Kidney (tissue), 14 donors: ENCODE results near the gene PCGF1. TPM values are rescaled to one million over a fixed set of nuclear protein-coding genes. Genes with fewer than 3 reads are reported as not detected.

Source experiments
- DNase-seq, 5 donors: peaks; one replicate each; pipeline ENCODE4 v3.0.0-alpha.2; 2013 to 2020
- FAIRE-seq: peaks from 2 replicates; lab custom pipeline; 2012; peaks lifted over from hg19 to GRCh38; lab: Jason Lieb, UNC
- H3K27ac ChIP-seq, 2 donors: one replicate each; pipeline ENCODE4 v1.7.0; 2013; ENCODE audit warnings: low read depth in 2 of 2, low read length in 2 of 2, inconsistent platforms in 1 of 2
- H3K27me3 ChIP-seq: one replicate; pipeline ENCODE4 v1.7.1; 2013; ENCODE audit warnings: low read length, inconsistent platforms; ENCODE audit not compliant: control insufficient read depth, insufficient read depth
- H3K36me3 ChIP-seq, 3 donors: one replicate each; pipeline versions ENCODE4 v1.7.0 to v1.7.1; 2013; ENCODE audit warnings: low read length in 3 of 3, control low read depth in 1 of 3, inconsistent platforms in 1 of 3; ENCODE audit not compliant: insufficient read depth in 3 of 3, control insufficient read depth in 2 of 3
- H3K4me1 ChIP-seq, 3 donors: one replicate each; pipeline versions ENCODE4 v1.7.0 to v1.7.1; 2013; ENCODE audit warnings: low read length in 3 of 3, inconsistent platforms in 1 of 3, low read depth in 1 of 3; ENCODE audit not compliant: control insufficient read depth in 2 of 3, insufficient read depth in 2 of 3
- H3K4me3 ChIP-seq, 3 donors: one replicate each; pipeline versions ENCODE4 v1.7.0 to v1.8.1; 2013; ENCODE audit warnings: low read length in 3 of 3, control low read depth in 1 of 3, inconsistent platforms in 1 of 3
- H3K9ac ChIP-seq, 3 donors: one replicate each; pipeline versions ENCODE4 v1.7.0 to v1.7.1; 2013; ENCODE audit warnings: low read length in 3 of 3, control low read depth in 1 of 3, inconsistent platforms in 1 of 3
- H3K9me3 ChIP-seq, 3 donors: one replicate each; pipeline versions ENCODE4 v1.7.0 to v1.7.1; 2013; ENCODE audit warnings: low read length in 3 of 3, control low read depth in 1 of 3, inconsistent platforms in 1 of 3; ENCODE audit not compliant: control insufficient read depth in 2 of 3, insufficient read depth in 1 of 3
- CTCF ChIP-seq: IDR thresholded peaks from 3 replicates; pipeline ENCODE4 v1.5.1; 2012; ENCODE audit warnings: mild to moderate bottlenecking, moderate library complexity, borderline replicate concordance; ENCODE audit not compliant: insufficient read depth; ENCODE audit errors: extremely low read depth
- intact Hi-C: fragments of 100-400 bp; cut with DNase I; formaldehyde crosslinking; loops from one replicate; pipeline ENCODE4 v1.11.1; 2022
- polyA plus RNA-seq: library from polyadenylated mRNA; stranded (reverse); fragments of 350-450 nt; fragmentation: Illumina TruSeq; extraction: RNeasy Lipid Tissue Mini Kit (QIAGEN cat#74804); gene quantifications from one replicate; pipeline ENCODE4 v1.2.3, GENCODE V29; 2014; ENCODE audit warnings: low read depth, low replicate concordance; ENCODE audit not compliant: insufficient read depth
- total RNA-seq: library from RNA; stranded (reverse); fragmentation: NEBNext Ultra II Directional; extraction: Animal tissue kit (Norgen Biotek cat#: 25700); gene quantifications from one replicate; pipeline ENCODE4 v1.2.1, GENCODE V29; 2021
- donor health status: control.
- donor health status: control.
- donor health status: control.
- donor health status: control.
- donor health status: control.
- donor health status: DM: yes; HTN: yes; CAD: no.
- donor health status: Normal renal cell carcinoma (clear cell type).

PCGF1 gene
- total and polyA plus RNA-seq, 2 donors from 2014 or later, result 20.1 to 20.7 TPM

GRCh38 chr2:74538881-74539339 lies 31.4 kb upstream of the PCGF1 start:
- FAIRE-seq, result no peak
- Histone ChIP-seq H3K9me3 (no peaks in the 10 kb centered on the region), H3K27me3 (no peaks in the 10 kb centered on the region), H3K27ac (no peak overlapping the region), H3K4me1 (no peaks in the 10 kb centered on the region), H3K36me3 (no peaks in the 10 kb centered on the region), H3K9ac (no peak overlapping the region), H3K4me3 (no peak overlapping the region)
- TF ChIP-seq CTCF, result no peak
- DNase-seq, result no peak
- intact Hi-C loops, result no loop called here

- DNase-seq, result no peak
- no peak overlapping the region for H3K4me3 ChIP-seq
- H3K9ac ChIP-seq, result no peak overlapping the region
- H3K9me3 ChIP-seq, result no peaks in the 10 kb centered on the region
- FAIRE-seq, result no peak
- no peak for TF ChIP-seq CTCF
- peaks cover 0 to 7% (median 4%) of the 10 kb centered on the region in 3 donors for H3K36me3 ChIP-seq
- H3K27ac ChIP-seq, result no peak overlapping the region
- H3K27me3 ChIP-seq, result no peaks in the 10 kb centered on the region
- intact Hi-C loops, result no loop called here
- H3K4me1 ChIP-seq, result no peaks in the 10 kb centered on the region
Measured at GRCh38 chr2:74537140-74537539, 29.6 kb upstream of the PCGF1 start.

GRCh38 chr2:74536166-74536950 lies 28.9 kb upstream of the PCGF1 start:
- Histone ChIP-seq H3K27ac (no peak overlapping the region), H3K4me1 (peaks cover 0 to under 1% (median 0%) of the 10 kb centered on the region in 3 donors), H3K9me3 (no peaks in the 10 kb centered on the region), H3K36me3 (peaks cover 0 to 7% (median 4%) of the 10 kb centered on the region in 3 donors), H3K4me3 (no peak overlapping the region), H3K27me3 (no peaks in the 10 kb centered on the region), H3K9ac (no peak overlapping the region)
- DNase-seq (peak in 1 of 5 donors; percentile 78), FAIRE-seq (no peak)
- intact Hi-C loops, result no loop called here
- TF ChIP-seq CTCF, result no peak
